SK-N-SH treated with all-trans-retinoic acid at 6 μM for 48 hours (cell line): Measurements from ENCODE around the gene CCDC167.

Source experiments
- ATAC-seq: fragments of 200-7000 bp; cut with Tn5 transposase; 3 replicates; pipeline ENCODE4 v1.9.1; 2020; ENCODE audit warnings: mild to moderate bottlenecking, moderate library complexity
- ARNTL ChIP-seq: fragments of 450-650 bp; formaldehyde crosslinking; IDR thresholded peaks from 2 replicates; pipeline ENCODE4 v1.5.0; 2020; ENCODE audit warnings: low read depth, mild to moderate bottlenecking, moderate library complexity, borderline replicate concordance
- BACH2 ChIP-seq: fragments of 250-450 bp; sonication (Bioruptor Pico); IDR thresholded peaks from 2 replicates; pipeline ENCODE4 v1.9.0; 2021; ENCODE audit warnings: mild to moderate bottlenecking, borderline replicate concordance
- CSDC2 ChIP-seq: fragments of 250-450 bp; sonication (Bioruptor Pico); IDR thresholded peaks from 2 replicates; pipeline ENCODE4 v1.5.0; 2020; ENCODE audit warnings: mild to moderate bottlenecking, moderate library complexity
- ESRRG ChIP-seq: fragments of 250-450 bp; sonication (Bioruptor Pico); IDR thresholded peaks from 2 replicates; pipeline ENCODE4 v1.6.1; 2021; ENCODE audit warnings: mild to moderate bottlenecking
- GLIS3 ChIP-seq: fragments of 250-450 bp; sonication (Bioruptor Pico); IDR thresholded peaks from 2 replicates; pipeline ENCODE4 v1.5.0; 2020; ENCODE audit warnings: mild to moderate bottlenecking, moderate library complexity
- ISL1 ChIP-seq: fragments of 250-450 bp; sonication (Bioruptor Pico); IDR thresholded peaks from 2 replicates; pipeline ENCODE4 v2.1.2; 2022; ENCODE audit warnings: mild to moderate bottlenecking, moderate library complexity
- OSR1 ChIP-seq: fragments of 250-450 bp; sonication (Bioruptor Pico); IDR thresholded peaks from 2 replicates; pipeline ENCODE4 v1.8.0; 2022; ENCODE audit warnings: moderate library complexity, mild to moderate bottlenecking, inconsistent platforms
- PPARA ChIP-seq: fragments of 250-450 bp; sonication (Bioruptor Pico); IDR thresholded peaks from 2 replicates; pipeline ENCODE4 v1.5.0; 2020; ENCODE audit warnings: mild to moderate bottlenecking, borderline replicate concordance
- RARB ChIP-seq: fragments of 250-450 bp; sonication (Bioruptor Pico); IDR thresholded peaks from 2 replicates; pipeline ENCODE4 v1.8.0; 2021; ENCODE audit warnings: mild to moderate bottlenecking, moderate library complexity
- SNAI2 ChIP-seq: fragments of 250-450 bp; sonication (Bioruptor Pico); IDR thresholded peaks from 2 replicates; pipeline ENCODE4 v1.5.0; 2020; ENCODE audit warnings: mild to moderate bottlenecking, moderate library complexity
- TCF4 ChIP-seq: fragments of 250-450 bp; sonication (Bioruptor Pico); IDR thresholded peaks from 2 replicates; pipeline ENCODE4 v1.8.0; 2021; ENCODE audit warnings: mild to moderate bottlenecking, moderate library complexity, borderline replicate concordance
- TOX ChIP-seq: fragments of 250-450 bp; sonication (Bioruptor Pico); IDR thresholded peaks from 2 replicates; pipeline ENCODE4 v1.8.0; 2021; ENCODE audit warnings: mild to moderate bottlenecking, moderate library complexity, borderline replicate concordance
- ZC3H10 ChIP-seq: fragments of 250-450 bp; sonication (Bioruptor Pico); IDR thresholded peaks from 2 replicates; pipeline ENCODE4 v1.5.1; 2021; ENCODE audit warnings: mild to moderate bottlenecking, moderate library complexity
- ZFP3 ChIP-seq: fragments of 250-450 bp; sonication (Bioruptor Pico); IDR thresholded peaks from 2 replicates; pipeline ENCODE4 v1.5.0; 2020; ENCODE audit warnings: mild to moderate bottlenecking, moderate library complexity
- ZNF565 ChIP-seq: fragments of 450-650 bp; formaldehyde crosslinking; conservative IDR thresholded peaks from 2 replicates; pipeline ENCODE4 v1.5.0; 2020; ENCODE audit warnings: low read depth, mild to moderate bottlenecking, moderate library complexity
- ZNF70 ChIP-seq: fragments of 450-650 bp; formaldehyde crosslinking; IDR thresholded peaks from 2 replicates; pipeline ENCODE4 v1.5.0; 2020; ENCODE audit warnings: mild to moderate bottlenecking, moderate library complexity
- ZNF8 ChIP-seq: fragments of 450-650 bp; formaldehyde crosslinking; IDR thresholded peaks from 2 replicates; pipeline ENCODE4 v1.5.0; 2020; ENCODE audit warnings: mild to moderate bottlenecking, moderate library complexity
- TF ChIP-seq, protein P1 (sequence below): fragments of 250-450 bp; sonication (Bioruptor Pico); IDR thresholded peaks from 2 replicates; pipeline ENCODE4 v1.8.0; 2021; ENCODE audit warnings: low read depth, mild to moderate bottlenecking, moderate library complexity, borderline replicate concordance
- TF ChIP-seq, protein P2 (sequence below): fragments of 250-450 bp; sonication (Bioruptor Pico); IDR thresholded peaks from 2 replicates; pipeline ENCODE4 v1.8.0; 2020; ENCODE audit warnings: mild to moderate bottlenecking, moderate library complexity, borderline replicate concordance
- TF ChIP-seq, protein P3 (sequence below): fragments of 250-450 bp; sonication (Bioruptor Pico); IDR thresholded peaks from 2 replicates; pipeline ENCODE4 v1.5.1; 2021; ENCODE audit warnings: mild to moderate bottlenecking, moderate library complexity
- TF ChIP-seq, protein P4 (sequence below): fragments of 250-450 bp; sonication (Bioruptor Pico); IDR thresholded peaks from 2 replicates; pipeline ENCODE4 v1.5.0; 2020; ENCODE audit warnings: mild to moderate bottlenecking, moderate library complexity
- TF ChIP-seq, protein P5 (sequence below): fragments of 250-450 bp; sonication (Bioruptor Pico); IDR thresholded peaks from 2 replicates; pipeline ENCODE4 v1.5.1; 2020; ENCODE audit warnings: low read depth, mild to moderate bottlenecking, moderate library complexity

CCDC167 gene

DNA sequence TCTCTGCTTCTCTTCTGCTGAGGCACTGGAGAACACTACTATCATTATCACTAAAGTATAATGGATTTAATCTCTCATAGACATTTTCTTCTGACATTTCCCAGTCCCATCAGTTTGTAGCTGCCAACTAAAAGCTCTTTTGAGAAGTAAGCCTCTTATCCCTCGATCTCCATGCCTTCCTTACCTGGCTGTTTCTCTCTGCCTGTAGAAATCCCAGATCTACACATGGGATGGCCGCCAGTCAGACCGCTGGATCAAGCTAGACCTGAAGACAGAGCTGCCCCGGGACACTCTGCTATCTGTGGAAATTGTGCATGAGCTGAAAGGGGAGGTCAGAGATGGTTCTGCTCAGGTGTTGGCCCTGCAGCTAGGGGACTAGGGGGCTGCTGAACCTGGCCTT is 25.4 kb downstream of the CCDC167 start:
- no peak for ATAC-seq
- TF ChIP-seq SNAI2 (CRISPR knock-in tag), result no peak
- no peak for TF ChIP-seq ZNF70 (CRISPR knock-in tag)
- TF ChIP-seq, protein P1, sequence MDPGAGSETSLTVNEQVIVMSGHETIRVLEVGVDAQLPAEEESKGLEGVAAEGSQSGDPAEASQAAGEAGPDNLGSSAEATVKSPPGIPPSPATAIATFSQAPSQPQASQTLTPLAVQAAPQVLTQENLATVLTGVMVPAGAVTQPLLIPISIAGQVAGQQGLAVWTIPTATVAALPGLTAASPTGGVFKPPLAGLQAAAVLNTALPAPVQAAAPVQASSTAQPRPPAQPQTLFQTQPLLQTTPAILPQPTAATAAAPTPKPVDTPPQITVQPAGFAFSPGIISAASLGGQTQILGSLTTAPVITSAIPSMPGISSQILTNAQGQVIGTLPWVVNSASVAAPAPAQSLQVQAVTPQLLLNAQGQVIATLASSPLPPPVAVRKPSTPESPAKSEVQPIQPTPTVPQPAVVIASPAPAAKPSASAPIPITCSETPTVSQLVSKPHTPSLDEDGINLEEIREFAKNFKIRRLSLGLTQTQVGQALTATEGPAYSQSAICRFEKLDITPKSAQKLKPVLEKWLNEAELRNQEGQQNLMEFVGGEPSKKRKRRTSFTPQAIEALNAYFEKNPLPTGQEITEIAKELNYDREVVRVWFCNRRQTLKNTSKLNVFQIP, result no peak
- TF ChIP-seq ZNF565, result no peak
- no peak for TF ChIP-seq TCF4 (CRISPR knock-in tag)
- no peak for TF ChIP-seq TOX
- no peak for TF ChIP-seq RARB (CRISPR knock-in tag)
- no peak for TF ChIP-seq CSDC2 (CRISPR knock-in tag)
- no peak for TF ChIP-seq PPARA (CRISPR knock-in tag)
- TF ChIP-seq, protein P2, sequence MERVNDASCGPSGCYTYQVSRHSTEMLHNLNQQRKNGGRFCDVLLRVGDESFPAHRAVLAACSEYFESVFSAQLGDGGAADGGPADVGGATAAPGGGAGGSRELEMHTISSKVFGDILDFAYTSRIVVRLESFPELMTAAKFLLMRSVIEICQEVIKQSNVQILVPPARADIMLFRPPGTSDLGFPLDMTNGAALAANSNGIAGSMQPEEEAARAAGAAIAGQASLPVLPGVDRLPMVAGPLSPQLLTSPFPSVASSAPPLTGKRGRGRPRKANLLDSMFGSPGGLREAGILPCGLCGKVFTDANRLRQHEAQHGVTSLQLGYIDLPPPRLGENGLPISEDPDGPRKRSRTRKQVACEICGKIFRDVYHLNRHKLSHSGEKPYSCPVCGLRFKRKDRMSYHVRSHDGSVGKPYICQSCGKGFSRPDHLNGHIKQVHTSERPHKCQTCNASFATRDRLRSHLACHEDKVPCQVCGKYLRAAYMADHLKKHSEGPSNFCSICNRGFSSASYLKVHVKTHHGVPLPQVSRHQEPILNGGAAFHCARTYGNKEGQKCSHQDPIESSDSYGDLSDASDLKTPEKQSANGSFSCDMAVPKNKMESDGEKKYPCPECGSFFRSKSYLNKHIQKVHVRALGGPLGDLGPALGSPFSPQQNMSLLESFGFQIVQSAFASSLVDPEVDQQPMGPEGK, result no peak

DNA sequence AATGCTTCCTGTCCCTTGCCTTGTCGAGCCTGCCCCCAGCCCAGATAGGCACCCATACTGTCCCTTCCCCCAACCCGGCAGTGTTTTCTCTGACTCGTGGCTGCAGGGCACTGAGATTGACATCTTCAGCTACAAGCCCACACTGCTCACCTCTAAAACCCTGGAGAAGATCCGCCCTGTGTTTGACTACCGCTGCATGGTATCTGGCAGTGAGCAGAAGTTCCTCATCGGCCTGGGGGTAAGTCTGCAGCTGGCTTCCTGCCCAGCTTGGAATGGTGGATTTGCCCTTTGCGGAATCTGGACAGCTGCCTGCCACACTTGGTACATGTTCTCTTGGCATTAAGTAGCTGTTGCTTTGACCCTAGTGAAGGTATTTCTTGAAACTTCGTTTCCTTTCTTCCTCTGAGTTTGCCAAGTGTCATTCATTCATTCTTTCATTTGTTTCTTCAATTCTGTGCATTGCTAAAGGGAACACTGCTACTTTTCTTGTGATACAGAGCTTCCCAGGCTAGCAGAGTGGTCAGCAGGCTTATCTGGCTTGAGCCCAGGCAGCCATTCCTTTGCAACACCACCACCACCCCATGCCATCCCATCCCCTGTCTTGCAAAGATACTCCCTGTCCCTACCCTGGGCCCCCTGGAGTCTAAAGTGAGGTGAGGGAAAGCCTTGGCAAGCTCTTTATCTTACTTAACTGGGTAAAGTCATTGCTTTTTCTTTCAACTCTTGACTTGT is 26.2 kb downstream of the CCDC167 start:
- TF ChIP-seq RARB (CRISPR knock-in tag), result no peak
- TF ChIP-seq TCF4 (CRISPR knock-in tag), result no peak
- TF ChIP-seq ESRRG (CRISPR knock-in tag), result no peak
- no peak for TF ChIP-seq ZNF565
- no peak for TF ChIP-seq BACH2 (CRISPR knock-in tag)
- no peak for TF ChIP-seq ISL1 (CRISPR knock-in tag)
- no peak for TF ChIP-seq ZNF8 (CRISPR knock-in tag)
- no peak for TF ChIP-seq OSR1
- TF ChIP-seq, protein P3, sequence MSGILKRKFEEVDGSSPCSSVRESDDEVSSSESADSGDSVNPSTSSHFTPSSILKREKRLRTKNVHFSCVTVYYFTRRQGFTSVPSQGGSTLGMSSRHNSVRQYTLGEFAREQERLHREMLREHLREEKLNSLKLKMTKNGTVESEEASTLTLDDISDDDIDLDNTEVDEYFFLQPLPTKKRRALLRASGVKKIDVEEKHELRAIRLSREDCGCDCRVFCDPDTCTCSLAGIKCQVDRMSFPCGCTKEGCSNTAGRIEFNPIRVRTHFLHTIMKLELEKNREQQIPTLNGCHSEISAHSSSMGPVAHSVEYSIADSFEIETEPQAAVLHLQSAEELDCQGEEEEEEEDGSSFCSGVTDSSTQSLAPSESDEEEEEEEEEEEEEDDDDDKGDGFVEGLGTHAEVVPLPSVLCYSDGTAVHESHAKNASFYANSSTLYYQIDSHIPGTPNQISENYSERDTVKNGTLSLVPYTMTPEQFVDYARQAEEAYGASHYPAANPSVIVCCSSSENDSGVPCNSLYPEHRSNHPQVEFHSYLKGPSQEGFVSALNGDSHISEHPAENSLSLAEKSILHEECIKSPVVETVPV, result no peak
- TF ChIP-seq, protein P4, sequence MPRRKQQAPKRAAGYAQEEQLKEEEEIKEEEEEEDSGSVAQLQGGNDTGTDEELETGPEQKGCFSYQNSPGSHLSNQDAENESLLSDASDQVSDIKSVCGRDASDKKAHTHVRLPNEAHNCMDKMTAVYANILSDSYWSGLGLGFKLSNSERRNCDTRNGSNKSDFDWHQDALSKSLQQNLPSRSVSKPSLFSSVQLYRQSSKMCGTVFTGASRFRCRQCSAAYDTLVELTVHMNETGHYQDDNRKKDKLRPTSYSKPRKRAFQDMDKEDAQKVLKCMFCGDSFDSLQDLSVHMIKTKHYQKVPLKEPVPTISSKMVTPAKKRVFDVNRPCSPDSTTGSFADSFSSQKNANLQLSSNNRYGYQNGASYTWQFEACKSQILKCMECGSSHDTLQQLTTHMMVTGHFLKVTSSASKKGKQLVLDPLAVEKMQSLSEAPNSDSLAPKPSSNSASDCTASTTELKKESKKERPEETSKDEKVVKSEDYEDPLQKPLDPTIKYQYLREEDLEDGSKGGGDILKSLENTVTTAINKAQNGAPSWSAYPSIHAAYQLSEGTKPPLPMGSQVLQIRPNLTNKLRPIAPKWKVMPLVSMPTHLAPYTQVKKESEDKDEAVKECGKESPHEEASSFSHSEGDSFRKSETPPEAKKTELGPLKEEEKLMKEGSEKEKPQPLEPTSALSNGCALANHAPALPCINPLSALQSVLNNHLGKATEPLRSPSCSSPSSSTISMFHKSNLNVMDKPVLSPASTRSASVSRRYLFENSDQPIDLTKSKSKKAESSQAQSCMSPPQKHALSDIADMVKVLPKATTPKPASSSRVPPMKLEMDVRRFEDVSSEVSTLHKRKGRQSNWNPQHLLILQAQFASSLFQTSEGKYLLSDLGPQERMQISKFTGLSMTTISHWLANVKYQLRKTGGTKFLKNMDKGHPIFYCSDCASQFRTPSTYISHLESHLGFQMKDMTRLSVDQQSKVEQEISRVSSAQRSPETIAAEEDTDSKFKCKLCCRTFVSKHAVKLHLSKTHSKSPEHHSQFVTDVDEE (CRISPR knock-in tag), result no peak
- TF ChIP-seq, protein P2, result no peak
- no peak for TF ChIP-seq SNAI2 (CRISPR knock-in tag)
- no peak for TF ChIP-seq ZFP3 (CRISPR knock-in tag)
- no peak for TF ChIP-seq ZC3H10 (CRISPR knock-in tag)
- TF ChIP-seq, protein P5, sequence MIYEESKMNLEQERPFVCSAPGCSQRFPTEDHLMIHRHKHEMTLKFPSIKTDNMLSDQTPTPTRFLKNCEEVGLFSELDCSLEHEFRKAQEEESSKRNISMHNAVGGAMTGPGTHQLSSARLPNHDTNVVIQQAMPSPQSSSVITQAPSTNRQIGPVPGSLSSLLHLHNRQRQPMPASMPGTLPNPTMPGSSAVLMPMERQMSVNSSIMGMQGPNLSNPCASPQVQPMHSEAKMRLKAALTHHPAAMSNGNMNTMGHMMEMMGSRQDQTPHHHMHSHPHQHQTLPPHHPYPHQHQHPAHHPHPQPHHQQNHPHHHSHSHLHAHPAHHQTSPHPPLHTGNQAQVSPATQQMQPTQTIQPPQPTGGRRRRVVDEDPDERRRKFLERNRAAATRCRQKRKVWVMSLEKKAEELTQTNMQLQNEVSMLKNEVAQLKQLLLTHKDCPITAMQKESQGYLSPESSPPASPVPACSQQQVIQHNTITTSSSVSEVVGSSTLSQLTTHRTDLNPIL, result no peak
- no peak for TF ChIP-seq GLIS3 (CRISPR knock-in tag)
- no peak for TF ChIP-seq ARNTL (CRISPR knock-in tag)
- no peak for TF ChIP-seq CSDC2 (CRISPR knock-in tag)
- ATAC-seq, result peak; percentile 91
